MV-4-11 (cell line): ENCODE measurements around the gene UBE2L5.

Experiments used
- DNase-seq: peaks from one replicate; lab custom pipeline; 2025; lab: John Stamatoyannopoulos, UW

The UBE2L5 gene

DNA sequence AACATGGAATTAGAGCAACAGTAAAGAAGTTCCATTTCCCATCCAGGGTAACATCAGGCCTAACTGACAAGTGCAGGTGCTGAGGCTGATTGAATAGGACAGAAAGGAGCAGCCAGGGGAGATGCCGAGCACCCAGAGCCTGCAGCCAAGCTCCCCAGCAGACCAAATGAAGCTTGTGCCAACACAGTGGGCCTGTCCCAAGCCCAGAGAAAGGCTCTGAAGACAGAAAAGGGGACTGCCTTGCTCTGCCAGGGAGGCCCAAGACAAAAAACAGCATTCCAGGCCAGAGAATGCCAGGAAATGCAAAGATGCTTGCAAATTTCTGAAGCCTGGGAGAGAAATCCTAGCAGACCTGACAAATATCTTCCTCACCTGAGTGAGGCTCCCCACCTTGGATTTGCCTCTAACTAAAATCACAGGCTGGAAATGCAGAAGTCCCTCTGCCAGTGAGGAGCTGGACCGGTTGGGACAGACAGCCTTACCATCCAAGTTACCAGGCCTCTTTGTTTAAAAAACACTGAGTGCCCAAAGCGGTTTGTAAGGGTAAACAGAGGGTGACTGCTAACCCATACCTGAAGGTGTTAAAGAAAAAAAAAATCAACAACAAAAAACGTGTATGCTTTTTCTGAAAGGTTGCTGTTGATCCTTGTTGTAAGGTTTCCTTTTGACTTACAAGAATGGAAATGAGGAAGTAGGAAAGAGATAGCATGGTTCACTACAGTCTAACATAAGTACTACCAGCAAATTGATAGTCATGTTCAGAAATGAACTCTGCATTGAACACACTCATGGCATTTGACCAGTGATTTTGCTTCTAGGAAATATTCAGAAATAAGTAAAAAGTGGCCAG, 55.3 kb downstream of the UBE2L5 start:
- DNase-seq, result peak; percentile 75
